ENCODE data around the gene CAMSAP1. TPM values are rescaled to one million over a fixed set of nuclear protein-coding genes. Genes with fewer than 3 reads are reported as not detected.

CAMSAP1 gene
- total and polyA plus RNA-seq, 4 donors, result 5.0 to 29.8 (median 15.1) TPM

DNA sequence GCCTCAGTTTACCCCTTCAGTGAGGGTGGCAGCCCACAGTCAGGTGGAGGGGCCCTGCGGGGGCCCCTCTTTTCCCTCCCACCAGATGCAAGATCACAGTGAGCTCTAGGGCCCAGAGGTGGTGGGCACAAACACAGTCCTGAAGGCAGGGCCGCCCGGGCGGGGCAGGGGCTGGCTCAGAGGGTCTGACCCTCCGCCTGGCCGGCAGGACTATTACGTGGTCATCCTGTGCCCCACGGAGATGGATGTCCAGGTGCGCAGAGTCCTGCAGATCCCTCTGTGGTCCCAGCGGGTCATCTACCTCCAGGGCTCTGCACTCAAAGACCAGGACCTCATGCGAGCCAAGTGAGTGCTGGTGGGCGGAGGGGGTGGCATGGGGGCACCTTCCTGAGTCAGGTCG is 141.9 kb downstream of the CAMSAP1 start:
- WGBS, 2 donors, result 96 to 99% methylated on average over 13 of the region's 13 CpGs
- TF ChIP-seq, protein P1, sequence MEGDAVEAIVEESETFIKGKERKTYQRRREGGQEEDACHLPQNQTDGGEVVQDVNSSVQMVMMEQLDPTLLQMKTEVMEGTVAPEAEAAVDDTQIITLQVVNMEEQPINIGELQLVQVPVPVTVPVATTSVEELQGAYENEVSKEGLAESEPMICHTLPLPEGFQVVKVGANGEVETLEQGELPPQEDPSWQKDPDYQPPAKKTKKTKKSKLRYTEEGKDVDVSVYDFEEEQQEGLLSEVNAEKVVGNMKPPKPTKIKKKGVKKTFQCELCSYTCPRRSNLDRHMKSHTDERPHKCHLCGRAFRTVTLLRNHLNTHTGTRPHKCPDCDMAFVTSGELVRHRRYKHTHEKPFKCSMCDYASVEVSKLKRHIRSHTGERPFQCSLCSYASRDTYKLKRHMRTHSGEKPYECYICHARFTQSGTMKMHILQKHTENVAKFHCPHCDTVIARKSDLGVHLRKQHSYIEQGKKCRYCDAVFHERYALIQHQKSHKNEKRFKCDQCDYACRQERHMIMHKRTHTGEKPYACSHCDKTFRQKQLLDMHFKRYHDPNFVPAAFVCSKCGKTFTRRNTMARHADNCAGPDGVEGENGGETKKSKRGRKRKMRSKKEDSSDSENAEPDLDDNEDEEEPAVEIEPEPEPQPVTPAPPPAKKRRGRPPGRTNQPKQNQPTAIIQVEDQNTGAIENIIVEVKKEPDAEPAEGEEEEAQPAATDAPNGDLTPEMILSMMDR (IDR thresholded peaks at IDR 0.05; ENCODE audit: control extremely low read depth, extremely low read depth), result no peak

DNA sequence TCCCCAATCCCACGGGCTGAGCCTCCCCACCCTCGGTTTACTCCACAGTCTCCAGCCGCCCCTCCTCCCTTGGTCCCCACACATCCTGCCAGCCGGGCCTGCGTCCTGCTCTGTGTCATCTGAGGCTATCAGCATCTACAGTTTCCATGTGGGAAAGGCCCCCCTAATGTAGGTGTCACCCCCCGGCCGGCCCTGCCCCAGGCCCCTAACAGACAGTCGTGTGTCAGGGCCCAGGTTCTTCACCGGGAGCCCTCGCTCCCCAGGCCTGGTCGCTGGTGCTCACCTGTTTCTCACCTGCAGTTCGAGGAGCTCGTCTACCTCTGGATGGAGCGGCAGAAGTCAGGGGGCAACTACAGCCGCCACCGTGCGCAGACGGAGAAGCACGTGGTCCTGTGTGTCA is 142.6 kb downstream of the CAMSAP1 start:
- Histone ChIP-seq H3K4me3 (no peak overlapping the region), H3K4me1 (ENCODE audit: control insufficient read depth in 5 of 5, insufficient read depth in 5 of 5, low read length in 5 of 5) (no peaks in the 10 kb centered on the region), H3K9me3 (ENCODE audit: control insufficient read depth in 4 of 4, insufficient read depth in 3 of 4, low read length in 3 of 4) (peaks cover 0 to 17% (median 2%) of the 10 kb centered on the region in 4 donors), H3K27ac (ENCODE audit: low read depth in 1 of 2, low read length in 1 of 2) (no peak overlapping the region), H3K36me3 (ENCODE audit: control insufficient read depth in 4 of 4, insufficient read depth in 4 of 4, low read length in 4 of 4) (no peaks in the 10 kb centered on the region), H3K9ac (ENCODE audit: insufficient read depth in 1 of 2, low read length in 2 of 2) (no peak overlapping the region), H3K27me3 (ENCODE audit: control insufficient read depth in 3 of 3, insufficient read depth in 3 of 3, low read length in 2 of 3) (no peaks in the 10 kb centered on the region)
- ATAC-seq (ENCODE audit: insufficient read depth, low FRiP score) (no peak), DNase-seq (no peak)
- TF ChIP-seq, protein P1 (IDR thresholded peaks at IDR 0.05; ENCODE audit: control extremely low read depth, extremely low read depth), result no peak
- 88 to 92% methylated on average over 19 of the region's 19 CpGs for WGBS, 2 donors

More for the DNA sequence above, 141.9 kb downstream of the CAMSAP1 start:
- Histone ChIP-seq H3K4me3 (no peak overlapping the region), H3K27ac (ENCODE audit: low read depth in 1 of 2, low read length in 1 of 2) (no peak overlapping the region), H3K4me1 (ENCODE audit: control insufficient read depth in 5 of 5, insufficient read depth in 5 of 5, low read length in 5 of 5) (no peaks in the 10 kb centered on the region), H3K9ac (ENCODE audit: insufficient read depth in 1 of 2, low read length in 2 of 2) (no peak overlapping the region), H3K9me3 (ENCODE audit: control insufficient read depth in 4 of 4, insufficient read depth in 3 of 4, low read length in 3 of 4) (peaks cover 0 to 17% (median 2%) of the 10 kb centered on the region in 4 donors), H3K36me3 (ENCODE audit: control insufficient read depth in 4 of 4, insufficient read depth in 4 of 4, low read length in 4 of 4) (no peaks in the 10 kb centered on the region), H3K27me3 (ENCODE audit: control insufficient read depth in 3 of 3, insufficient read depth in 3 of 3, low read length in 2 of 3) (no peaks in the 10 kb centered on the region)
- DNase-seq (no peak), ATAC-seq (ENCODE audit: insufficient read depth, low FRiP score) (no peak)

DNA sequence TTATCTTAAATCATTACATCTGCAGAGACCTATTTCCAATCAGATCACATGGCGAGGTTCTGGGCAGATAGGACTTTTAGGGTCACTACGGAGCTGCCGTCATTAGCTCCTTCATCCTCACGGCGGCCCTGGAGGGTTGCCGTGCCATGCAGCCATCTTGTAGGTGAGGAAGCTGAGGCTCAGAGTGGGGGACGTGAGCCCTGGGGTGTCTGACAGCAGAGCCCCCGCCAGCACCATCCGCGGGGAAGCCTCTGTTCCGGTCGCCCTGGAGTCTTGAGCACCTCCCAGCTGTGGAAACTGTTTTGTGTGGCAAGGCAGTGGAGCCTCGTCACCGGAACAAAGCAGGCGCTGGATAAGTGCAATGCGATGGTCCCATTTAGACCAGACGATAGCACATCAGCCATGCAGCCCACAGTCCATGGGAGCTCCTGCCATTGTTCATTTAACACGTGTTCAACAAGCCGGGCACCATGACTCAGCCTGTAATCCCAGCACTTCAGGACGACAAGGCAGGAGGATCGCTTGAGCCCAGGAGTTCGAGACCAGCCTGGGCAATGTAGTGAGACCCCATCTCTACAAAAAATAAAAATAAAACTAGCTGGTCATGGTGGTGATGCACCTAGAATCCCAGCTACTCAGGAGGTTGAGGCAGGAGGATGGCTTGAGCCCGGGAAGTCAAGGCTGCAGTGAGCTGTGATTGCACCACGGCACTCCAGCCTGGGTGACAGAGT is 143.5 kb downstream of the CAMSAP1 start:
- DNase-seq (no peak), ATAC-seq (ENCODE audit: insufficient read depth, low FRiP score) (no peak)
- Histone ChIP-seq H3K4me3 (no peak overlapping the region), H3K9ac (ENCODE audit: insufficient read depth in 1 of 2, low read length in 2 of 2) (no peak overlapping the region), H3K36me3 (ENCODE audit: control insufficient read depth in 4 of 4, insufficient read depth in 4 of 4, low read length in 4 of 4) (no peaks in the 10 kb centered on the region), H3K9me3 (ENCODE audit: control insufficient read depth in 4 of 4, insufficient read depth in 3 of 4, low read length in 3 of 4) (peaks cover 0 to 17% (median 2%) of the 10 kb centered on the region in 4 donors), H3K4me1 (ENCODE audit: control insufficient read depth in 5 of 5, insufficient read depth in 5 of 5, low read length in 5 of 5) (no peaks in the 10 kb centered on the region), H3K27ac (ENCODE audit: low read depth in 1 of 2, low read length in 1 of 2) (no peak overlapping the region), H3K27me3 (ENCODE audit: control insufficient read depth in 3 of 3, insufficient read depth in 3 of 3, low read length in 2 of 3) (no peaks in the 10 kb centered on the region)
- WGBS, 2 donors, result 88 to 91% methylated on average over 24 of the region's 24 CpGs
- TF ChIP-seq, protein P1 (IDR thresholded peaks at IDR 0.05; ENCODE audit: control extremely low read depth, extremely low read depth), result no peak

All from lung (tissue), 12 donors.